GM12878 (cell line): ENCODE measurements around the gene UGT1A6. TPM values are rescaled to one million over a fixed set of nuclear protein-coding genes. Genes with fewer than 3 reads are reported as not detected.
"Not testable (repeated sequence)": the region's sequence is repeated elsewhere in the genome, so short reads cannot be mapped to it uniquely, and the experiment has no call there.

Experiments
- ATAC-seq: fragments of 200-7000 bp; cut with Tn5 transposase; 3 replicates; pipeline ENCODE4 v1.9.1; 2020; ENCODE audit warnings: mild to moderate bottlenecking, moderate library complexity
- BruUV-seq: library from RNA; stranded (reverse); fragments of 400-500 nt; replicated peaks from 2 replicates; lab custom pipeline; 2021; lab: Mats Ljungman, UMichigan
- CTCF ChIA-PET: fragments of 300-600 bp; sonication (Branson Sonifier 250); formaldehyde crosslinking; extraction: SDS; loops from one replicate; lab custom pipeline; 2021; ENCODE audit warnings: inconsistent platforms; lab: Yijun Ruan, JAX
- POLR2A ChIA-PET: fragments of 350-600 bp; formaldehyde crosslinking; extraction: SDS; loops from one replicate; lab custom pipeline; 2021; ENCODE audit warnings: inconsistent platforms; lab: Charles Lee
- RAD21 ChIA-PET: fragments of 300-600 bp; sonication (Branson Sonifier 250); formaldehyde crosslinking; loops from one replicate; lab custom pipeline; 2023; ENCODE audit warnings: antibody characterized with exemption; ENCODE audit not compliant: unreplicated experiment; lab: Charles Lee
- SMC1A ChIA-PET: fragments of 300-600 bp; sonication (Branson Sonifier 250); formaldehyde crosslinking; loops from one replicate; lab custom pipeline; 2023; ENCODE audit not compliant: unreplicated experiment, uncharacterized antibody; lab: Charles Lee
- DNase-seq: peaks from one replicate; pipeline ENCODE4 v3.0.0-alpha.2; 2011; ENCODE audit warnings: low read depth, low spot score
- FAIRE-seq: peaks from 3 replicates; lab custom pipeline; 2011; peaks lifted over from hg19 to GRCh38; lab: Jason Lieb, UNC
- H2AFZ ChIP-seq: 2 replicates; pipeline ENCODE4 v1.6.0; 2011; ENCODE audit warnings: low read depth, low read length, control low read depth; ENCODE audit not compliant: control insufficient read depth
- H3K27ac ChIP-seq: 2 replicates; pipeline ENCODE4 v1.5.1; 2011; ENCODE audit warnings: control low read depth; ENCODE audit not compliant: control insufficient read depth, insufficient read depth
- H3K27me3 ChIP-seq, 2 experiments: replicated peaks in 1 of 2; 2 replicates each; pipeline versions ENCODE4 v1.6.0 to v1.6.1; 2011; ENCODE audit warnings: low read length in 1 of 2; ENCODE audit not compliant: control insufficient read depth in 2 of 2, insufficient read depth in 2 of 2
- H3K36me3 ChIP-seq, 2 experiments: 2 replicates each; pipeline ENCODE4 v1.5.1; 2011; ENCODE audit warnings: low read length in 1 of 2; ENCODE audit not compliant: control insufficient read depth in 2 of 2, insufficient read depth in 2 of 2
- H3K4me1 ChIP-seq: 2 replicates; pipeline ENCODE4 v1.6.1; 2011; ENCODE audit warnings: mild to moderate bottlenecking, low read length, moderate library complexity, mixed read lengths; ENCODE audit not compliant: control insufficient read depth, insufficient read depth
- H3K4me2 ChIP-seq: 2 replicates; pipeline ENCODE4 v1.6.0; 2011; ENCODE audit warnings: control low read depth; ENCODE audit not compliant: control insufficient read depth, insufficient read depth
- H3K4me3 ChIP-seq: fragments of 200-600 bp; sonication (generic); 2 replicates; pipeline ENCODE4 v1.5.1; 2016
- H3K79me2 ChIP-seq: 2 replicates; pipeline ENCODE4 v1.6.0; 2011; ENCODE audit warnings: low read length; ENCODE audit not compliant: control insufficient read depth, insufficient read depth
- H3K9ac ChIP-seq: 2 replicates; pipeline ENCODE4 v1.8.0; 2011; ENCODE audit warnings: low read length, control low read depth, mixed read lengths; ENCODE audit not compliant: control insufficient read depth, insufficient read depth
- H3K9me3 ChIP-seq: replicated peaks from 3 replicates; pipeline ENCODE4 v1.5.1; 2011; ENCODE audit warnings: mild to moderate bottlenecking, low read length; ENCODE audit not compliant: control insufficient read depth, insufficient read depth
- H4K20me1 ChIP-seq: 2 replicates; pipeline ENCODE4 v1.6.0; 2011; ENCODE audit not compliant: control insufficient read depth, insufficient read depth
- ATF7 ChIP-seq: fragments of 450-650 bp; IDR thresholded peaks from 2 replicates; pipeline ENCODE4 v1.6.1; 2016; ENCODE audit warnings: low read depth, mild to moderate bottlenecking
- RELA ChIP-seq: fragments of 450-650 bp; IDR thresholded peaks from 2 replicates; pipeline ENCODE4 v1.8.0; 2014; ENCODE audit warnings: borderline replicate concordance; ENCODE audit not compliant: partially characterized antibody
- SMC3 ChIP-seq: IDR thresholded peaks from 2 replicates; pipeline ENCODE4 v1.6.1; 2011; ENCODE audit warnings: low read length, improper control_type of control experiment, borderline replicate concordance
- WGBS: methylation state at CpG from one replicate; pipeline ENCODE4 v1.1.6; 2016; ENCODE audit warnings: low lambda C conversion rate; ENCODE audit not compliant: insufficient replicate concordance, insufficient coverage; ENCODE audit errors: missing lambda C conversion rate; 5-methylcytosine and 5-hydroxymethylcytosine counted together
- in situ Hi-C: fragments of 300-500 bp; cut with MboI; formaldehyde crosslinking; loops from 9 replicates; pipeline ENCODE4 v1.14.3; 2018; ENCODE audit warnings: mixed read lengths
- intact Hi-C: fragments of 100-400 bp; cut with micrococcal nuclease; formaldehyde crosslinking; loops from one replicate; pipeline ENCODE4 v1.14.2; 2022; ENCODE audit not compliant: unreplicated experiment
- polyA plus RNA-seq, 11 experiments: library from polyadenylated mRNA; depleted of rRNA in 4 of 11; unstranded in 6 of 11; stranded (reverse) in 5 of 11; fragments of >200 nt; fragmentation: Nextera tagmentation in 4 of 11; fragmentation: Illumina TruSeq in 1 of 11; extraction: Ambion mirVana in 4 of 11; extraction: Trizol in 1 of 11; gene quantifications; 1 replicate in 1 of 11; 2 replicates in 10 of 11; pipeline versions ENCODE4 v1.2.1 to v1.2.3, GENCODE V29; 2011 to 2016; ENCODE audit warnings: inconsistent platforms in 2 of 11, missing spikeins in 2 of 11, low read depth in 1 of 11
- total RNA-seq, 4 experiments: library from RNA; depleted of rRNA in 3 of 4; stranded (reverse); fragments of >200 nt in 3 of 4; fragmentation: Illumina TruSeq in 1 of 4; extraction: Trizol in 1 of 4; gene quantifications; 2 replicates each; pipeline versions ENCODE4 v1.2.1 to v1.2.3, GENCODE V29; 2013 to 2021

Gene UGT1A6
- total and polyA plus RNA-seq, 10 of the 15 experiments (the other 5 are each of a cell fraction or from before 2014, with no cell fraction given) = not detected

DNA sequence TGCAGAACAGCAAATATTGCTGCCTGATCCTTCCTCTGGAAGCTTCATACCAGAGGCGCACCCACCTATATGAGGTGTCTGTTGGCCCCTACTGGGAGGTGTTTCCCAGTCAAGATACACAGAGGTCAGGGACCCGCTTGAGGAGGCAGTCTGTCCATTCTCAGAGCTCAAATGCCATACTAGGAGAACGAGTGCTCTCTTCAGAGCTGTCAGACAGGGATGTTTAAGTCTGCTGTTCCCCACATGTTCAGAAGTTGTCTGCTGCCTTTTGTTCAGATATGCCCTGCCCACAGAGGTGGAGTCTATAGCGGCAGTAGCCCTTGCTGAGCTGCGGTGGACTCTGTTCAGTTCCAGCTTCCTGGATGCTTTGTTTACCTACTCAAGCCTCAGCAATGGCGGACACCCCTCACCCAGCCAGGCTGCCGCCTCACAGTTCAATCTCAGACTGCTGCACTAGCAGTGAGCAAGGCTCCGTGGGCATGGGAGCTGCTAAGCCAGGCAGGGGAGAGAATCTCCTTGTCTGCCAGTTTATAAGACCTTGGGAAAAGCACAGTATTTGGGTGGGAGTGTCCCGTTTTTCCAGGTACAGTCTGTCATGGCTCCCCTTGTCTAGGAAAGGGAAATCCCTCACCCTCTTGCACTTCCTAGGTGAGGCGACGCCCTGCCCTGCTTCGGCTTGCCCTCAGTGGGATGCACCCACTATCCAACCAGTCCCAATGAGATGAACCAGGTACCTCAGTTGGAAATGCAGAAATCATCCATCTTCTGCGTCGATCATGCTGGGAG, 44.4 kb downstream of the UGT1A6 start:
- POLR2A ChIA-PET, H3K27me3 ChIP-seq, RAD21 ChIA-PET, H3K4me1 ChIP-seq, in situ Hi-C loops, intact Hi-C loops, H3K9ac ChIP-seq, H4K20me1 ChIP-seq, H3K9me3 ChIP-seq, ATAC-seq, CTCF ChIA-PET, FAIRE-seq, H3K36me3 ChIP-seq, DNase-seq, H3K4me2 ChIP-seq, H3K79me2 ChIP-seq, H3K27ac ChIP-seq, H3K4me3 ChIP-seq, BruUV-seq, H2AFZ ChIP-seq: not testable (repeated sequence)
- SMC1A ChIA-PET = interaction anchor here (0.7 kb wide), 1 partner anchor 31 kb away, joined by 3 read pairs; no protein-coding TSS in a partner anchor
- WGBS = 42% methylated on average over 14 of the region's 14 CpGs

- H3K27me3 ChIP-seq = no peaks in the 10 kb centered on the region; a peak in 1 of 4 replicates
- no peaks in the 10 kb centered on the region for H3K36me3 ChIP-seq
- in situ Hi-C loops = no loop called here
- ChIA-PET POLR2A (no interaction called here), CTCF (no interaction called here), RAD21 (no interaction called here), SMC1A (no interaction called here)
- no peak for TF ChIP-seq SMC3
- TF ChIP-seq RELA = no peak
- no peak for TF ChIP-seq ATF7
- no peak overlapping the region for H2AFZ ChIP-seq
- BruUV-seq = no TSS peak
- no peaks in the 10 kb centered on the region for H3K79me2 ChIP-seq
- DNase-seq (no peak), ATAC-seq (no peak), FAIRE-seq (no peak)
- H3K4me1 ChIP-seq = no peaks in the 10 kb centered on the region
- no peak overlapping the region for H3K4me3 ChIP-seq
- 0% methylated on average over 2 of the region's 2 CpGs for WGBS
- no peak overlapping the region for H3K27ac ChIP-seq
- H3K4me2 ChIP-seq = no peak overlapping the region
- intact Hi-C loops = no loop called here
- H4K20me1 ChIP-seq = no peaks in the 10 kb centered on the region
- H3K9ac ChIP-seq = no peak overlapping the region
- H3K9me3 ChIP-seq = no peaks in the 10 kb centered on the region
Observed at GRCh38 chr2:233740870-233741269, 48.2 kb downstream of the UGT1A6 start.
